Stimulated activated naive CD8-positive, alpha-beta T cell treated with anti-CD3 and anti-CD28 coated beads, Interleukin-15, amount 100 ng/mL, for 72 hours (primary cell): ENCODE data around the gene HOXB4.

Source experiments
- ATAC-seq: fragments of 150-1000 bp; cut with Tn5 transposase; 2 replicates; pipeline ENCODE4 v1.10.0; 2021; ENCODE audit warnings: mild to moderate bottlenecking, moderate library complexity
- DNase-seq, 2 donors: peaks; one replicate each; pipeline ENCODE4 v3.0.0; 2021 to 2022
- H3K27ac Mint-ChIP-seq, 2 donors: one replicate each; pipeline ENCODE4 v1.8.0; 2022; ENCODE audit warnings: mild to moderate bottlenecking in 2 of 2, mixed read lengths in 2 of 2, moderate library complexity in 2 of 2
- H3K27me3 Mint-ChIP-seq: one replicate; pipeline ENCODE4 v1.8.0; 2022; ENCODE audit warnings: mixed read lengths
- H3K4me1 Mint-ChIP-seq: one replicate; pipeline ENCODE4 v1.8.0; 2022; ENCODE audit warnings: mild to moderate bottlenecking, mixed read lengths
- H3K4me3 Mint-ChIP-seq, 2 donors: one replicate each; pipeline ENCODE4 v1.8.0; 2022; ENCODE audit warnings: mild to moderate bottlenecking in 2 of 2, mixed read lengths in 2 of 2, moderate library complexity in 1 of 2
- H3K9me3 Mint-ChIP-seq, 2 donors: one replicate each; pipeline ENCODE4 v1.8.0; 2022; ENCODE audit warnings: mixed read lengths in 2 of 2

HOXB4 gene

GRCh38 chr17:48589060-48589830 is 11.1 kb upstream of the HOXB4 start:
- no peak overlapping the region for H3K4me3 Mint-ChIP-seq

GRCh38 chr17:48588528-48588927 is 10.4 kb upstream of the HOXB4 start:
- H3K9me3 Mint-ChIP-seq = no peaks in the 10 kb centered on the region
- ATAC-seq (no peak), DNase-seq (no peak)
- H3K27ac Mint-ChIP-seq = no peak overlapping the region
- peaks cover 100% of the 10 kb centered on the region for H3K27me3 Mint-ChIP-seq
- H3K4me1 Mint-ChIP-seq = peaks cover 57% of the 10 kb centered on the region
- no peak overlapping the region for H3K4me3 Mint-ChIP-seq

More at GRCh38 chr17:48589060-48589830, 11.1 kb upstream of the HOXB4 start:
- Mint-ChIP-seq H3K27ac (no peak overlapping the region), H3K27me3 (peaks cover 100% of the 10 kb centered on the region), H3K9me3 (no peaks in the 10 kb centered on the region), H3K4me1 (peaks cover 64% of the 10 kb centered on the region)
- no peak for DNase-seq
- no peak for ATAC-seq

- Mint-ChIP-seq H3K27ac (no peak overlapping the region), H3K27me3 (peaks cover 100% of the 10 kb centered on the region), H3K4me1 (peaks cover 54% of the 10 kb centered on the region), H3K9me3 (no peaks in the 10 kb centered on the region), H3K4me3 (no peak overlapping the region)
- DNase-seq = no peak
- ATAC-seq = no peak
Observed at GRCh38 chr17:48588074-48588415, 9.9 kb upstream of the HOXB4 start.

- ATAC-seq (no peak), DNase-seq (no peak)
- H3K4me3 Mint-ChIP-seq = no peak overlapping the region
Observed at GRCh38 chr17:48587276-48588073, 9.3 kb upstream of the HOXB4 start.

GRCh38 chr17:48586355-48587258 is 8.5 kb upstream of the HOXB4 start:
- DNase-seq = peak in 1 of 2 donors; percentile 42
- H3K9me3 Mint-ChIP-seq = no peaks in the 10 kb centered on the region
- H3K4me1 Mint-ChIP-seq = peaks cover 59% of the 10 kb centered on the region
- H3K4me3 Mint-ChIP-seq = peak overlapping the region; percentile 87 to 92
- peak; percentile 39 for ATAC-seq
- no peak overlapping the region for H3K27ac Mint-ChIP-seq
- peaks cover 100% of the 10 kb centered on the region for H3K27me3 Mint-ChIP-seq

More at GRCh38 chr17:48587276-48588073, 9.3 kb upstream of the HOXB4 start:
- peaks cover 54% of the 10 kb centered on the region for H3K4me1 Mint-ChIP-seq
- peaks cover 100% of the 10 kb centered on the region for H3K27me3 Mint-ChIP-seq
- H3K9me3 Mint-ChIP-seq = no peaks in the 10 kb centered on the region
- H3K27ac Mint-ChIP-seq = no peak overlapping the region

- no peak overlapping the region for H3K27ac Mint-ChIP-seq
- ATAC-seq (no peak), DNase-seq (no peak)
- no peaks in the 10 kb centered on the region for H3K9me3 Mint-ChIP-seq
- H3K4me1 Mint-ChIP-seq = peaks cover 71% of the 10 kb centered on the region
- peak overlapping the region in 1 of 2 donors; percentile 22 for H3K4me3 Mint-ChIP-seq
- H3K27me3 Mint-ChIP-seq = peaks cover 100% of the 10 kb centered on the region
Observed at GRCh38 chr17:48584223-48584741, 6.1 kb upstream of the HOXB4 start.

DNA sequence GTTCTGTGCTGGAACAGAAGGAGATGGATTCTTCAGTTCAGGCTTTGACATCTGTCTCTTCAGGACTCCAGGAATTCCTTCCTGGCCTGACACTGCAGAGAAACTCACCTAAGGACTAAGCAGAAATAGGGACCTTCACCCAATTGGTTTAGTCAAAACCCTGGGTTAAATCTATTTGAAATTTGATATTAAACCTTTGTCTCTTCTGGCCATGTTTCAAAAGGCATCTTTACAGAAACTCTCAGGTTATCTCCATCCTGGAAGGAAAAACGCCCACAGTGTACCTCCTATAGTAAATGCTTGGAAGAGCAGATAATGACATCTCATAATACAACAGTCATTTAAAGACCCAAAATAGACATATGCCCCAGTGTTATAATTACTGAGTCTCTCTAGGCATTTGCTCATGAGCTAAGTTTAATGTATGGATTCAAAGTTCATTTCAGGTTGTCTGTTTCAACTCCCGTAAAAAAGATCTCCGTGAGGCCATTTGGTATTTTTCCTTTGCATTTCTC is 5.6 kb upstream of the HOXB4 start:
- DNase-seq (no peak), ATAC-seq (no peak)
- no peaks in the 10 kb centered on the region for H3K9me3 Mint-ChIP-seq
- H3K27me3 Mint-ChIP-seq = peaks cover 100% of the 10 kb centered on the region
- no peak overlapping the region for H3K27ac Mint-ChIP-seq
- H3K4me3 Mint-ChIP-seq = no peak overlapping the region
- H3K4me1 Mint-ChIP-seq = peaks cover 75% of the 10 kb centered on the region

- DNase-seq (no peak), ATAC-seq (no peak)
- peaks cover 94% of the 10 kb centered on the region for H3K27me3 Mint-ChIP-seq
- peak overlapping the region; percentile 66 to 77 for H3K4me3 Mint-ChIP-seq
- H3K27ac Mint-ChIP-seq = peak overlapping the region in 1 of 2 donors; percentile 9
- H3K4me1 Mint-ChIP-seq = peaks cover 76% of the 10 kb centered on the region
- H3K9me3 Mint-ChIP-seq = no peaks in the 10 kb centered on the region
Observed at GRCh38 chr17:48582750-48583069, 4.6 kb upstream of the HOXB4 start.

GRCh38 chr17:48579760-48580554 is 1.8 kb upstream of the HOXB4 start:
- no peaks in the 10 kb centered on the region for H3K9me3 Mint-ChIP-seq
- DNase-seq (no peak), ATAC-seq (no peak)
- H3K4me1 Mint-ChIP-seq = peaks cover 74% of the 10 kb centered on the region
- no peak overlapping the region for H3K27ac Mint-ChIP-seq
- H3K4me3 Mint-ChIP-seq = peak overlapping the region; percentile 64 to 94
- peaks cover 73% of the 10 kb centered on the region for H3K27me3 Mint-ChIP-seq

DNA sequence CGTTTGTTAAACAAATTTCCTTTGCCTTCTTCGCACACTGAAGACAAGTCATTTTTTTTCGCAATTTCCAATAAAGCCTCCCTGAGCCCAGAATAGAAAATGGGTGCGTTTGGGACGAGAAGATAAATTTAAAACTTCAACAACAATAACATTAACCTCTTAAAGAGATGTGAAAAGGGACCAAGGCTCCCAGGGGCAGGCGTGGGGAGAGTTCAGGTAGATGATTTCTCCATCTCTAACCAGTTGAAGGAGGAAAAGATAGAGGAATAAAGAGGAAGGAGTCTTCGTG is 1.3 kb upstream of the HOXB4 start:
- DNase-seq (no peak), ATAC-seq (no peak)
- Mint-ChIP-seq H3K27me3 (peaks cover 71% of the 10 kb centered on the region), H3K4me1 (peaks cover 70% of the 10 kb centered on the region), H3K27ac (no peak overlapping the region), H3K4me3 (peak overlapping the region; percentile 93 to 94), H3K9me3 (no peaks in the 10 kb centered on the region)

- peaks cover 71% of the 10 kb centered on the region for H3K27me3 Mint-ChIP-seq
- peak; percentile 77 for ATAC-seq
- no peak for DNase-seq
- H3K4me3 Mint-ChIP-seq = peak overlapping the region; percentile 93 to 94
- peaks cover 70% of the 10 kb centered on the region for H3K4me1 Mint-ChIP-seq
- H3K9me3 Mint-ChIP-seq = no peaks in the 10 kb centered on the region
- peak overlapping the region; percentile 50 to 85 for H3K27ac Mint-ChIP-seq
Observed at GRCh38 chr17:48578616-48579470, 693 bp upstream of the HOXB4 start.

DNA sequence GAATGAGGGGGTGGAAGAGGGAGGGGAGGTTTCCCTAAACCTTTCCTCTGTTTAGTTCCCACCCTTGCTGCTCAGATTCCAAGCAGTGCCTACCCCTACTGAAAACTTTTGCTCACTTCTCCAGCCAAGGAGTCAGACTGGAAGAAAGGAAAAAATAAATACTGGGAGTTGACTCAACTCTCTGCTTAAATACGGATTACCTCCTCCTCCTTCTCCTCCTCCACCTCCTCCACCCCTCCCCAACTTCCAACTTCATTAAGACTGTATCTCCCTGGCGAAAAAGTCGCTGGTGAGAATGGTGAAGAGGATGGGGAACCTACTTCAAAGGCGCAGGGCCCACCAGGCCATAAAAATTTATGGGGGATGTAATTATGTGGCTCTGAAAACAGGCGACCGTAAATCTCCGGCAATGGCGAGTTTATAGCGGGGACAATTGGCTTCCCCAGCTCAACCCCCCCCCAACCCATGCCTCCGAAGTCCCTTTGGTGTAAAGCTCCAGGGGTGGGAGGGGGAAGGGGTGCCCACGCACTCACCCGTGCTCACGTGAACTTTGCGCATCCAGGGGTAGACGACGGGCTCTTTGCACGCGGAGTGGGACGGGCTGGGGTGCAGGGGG is 712 bp downstream of the HOXB4 start:
- H3K4me3 Mint-ChIP-seq = peak overlapping the region; percentile 74 to 75
- peaks cover 58% of the 10 kb centered on the region for H3K27me3 Mint-ChIP-seq
- ATAC-seq (peak; percentile 28), DNase-seq (no peak)
- H3K27ac Mint-ChIP-seq = peak overlapping the region; percentile 54 to 56
- H3K9me3 Mint-ChIP-seq = no peaks in the 10 kb centered on the region
- H3K4me1 Mint-ChIP-seq = peaks cover 62% of the 10 kb centered on the region

- H3K4me3 Mint-ChIP-seq = peak overlapping the region; percentile 74 to 75
- H3K9me3 Mint-ChIP-seq = no peaks in the 10 kb centered on the region
- no peak for DNase-seq
- no peak for ATAC-seq
- no peak overlapping the region for H3K27ac Mint-ChIP-seq
- H3K27me3 Mint-ChIP-seq = peaks cover 50% of the 10 kb centered on the region
- peaks cover 55% of the 10 kb centered on the region for H3K4me1 Mint-ChIP-seq
Observed at GRCh38 chr17:48576479-48577309, 1.5 kb downstream of the HOXB4 start.
